ENCODE data around the gene DMRT1. TPM values are rescaled to one million over a fixed set of nuclear protein-coding genes. Genes with fewer than 3 reads are reported as not detected.

DMRT1 gene
- total RNA-seq, 1 experiment from 2014 or later: 0.47 TPM

- TF ChIP-seq YY1 (IDR thresholded peaks at IDR 0.05; ENCODE audit: extremely low read depth, insufficient replicate concordance, low read depth, low read length) (no peak), POLR2A (IDR thresholded peaks at IDR 0.05; ENCODE audit: borderline replicate concordance, extremely low read depth, insufficient read depth, insufficient read length) (no peak), SIN3A (IDR thresholded peaks at IDR 0.05; ENCODE audit: low read depth) (no peak), ATF3 (IDR thresholded peaks at IDR 0.05) (no peak)
Observed at GRCh38 chr9:883011-883410, 41.5 kb downstream of the DMRT1 start (continued).

GRCh38 chr9:886886-887285, 45.4 kb downstream of the DMRT1 start:
- no peak for TF ChIP-seq FOSL1 (IDR thresholded peaks at IDR 0.05; ENCODE audit: low read depth)
- TF ChIP-seq ZFX (IDR thresholded peaks at IDR 0.05): no peak
- no peak for TF ChIP-seq SIN3A (IDR thresholded peaks at IDR 0.05; ENCODE audit: low read depth)
- TF ChIP-seq ATF3 (IDR thresholded peaks at IDR 0.05): no peak
- no peak for TF ChIP-seq CTCF (IDR thresholded peaks at IDR 0.05 in 2 of 3, conservative IDR thresholded peaks at IDR 0.05 in 1 of 3; ENCODE audit: borderline replicate concordance in 1 of 3, insufficient read depth in 1 of 3, low read depth in 2 of 3, low read length in 2 of 3)
- no peak for TF ChIP-seq POLR2AphosphoS5 (IDR thresholded peaks at IDR 0.05; ENCODE audit: low read depth, low read length)
- no peak for TF ChIP-seq POLR2A (IDR thresholded peaks at IDR 0.05; ENCODE audit: borderline replicate concordance, extremely low read depth, insufficient read depth, insufficient read length)
- TF ChIP-seq SP1 (IDR thresholded peaks at IDR 0.05; ENCODE audit: low read depth): no peak
- no peak for TF ChIP-seq REST (IDR thresholded peaks at IDR 0.05; ENCODE audit: low read depth)
- TF ChIP-seq CBX3 (IDR thresholded peaks at IDR 0.05; ENCODE audit: low read depth): no peak
- no peaks in the 10 kb centered on the region for H3K9me2 ChIP-seq (ENCODE audit: insufficient read depth)
- no peak for ATAC-seq
- H3K9ac ChIP-seq (ENCODE audit: low read length): no peak overlapping the region
- H3K4me2 ChIP-seq (ENCODE audit: low read length): no peak overlapping the region
- intact Hi-C loops (cut with micrococcal nuclease): no loop called here
- H3K4me1 ChIP-seq (ENCODE audit: control insufficient read depth in 1 of 2, insufficient read depth in 2 of 2, low read length in 2 of 2): no peaks in the 10 kb centered on the region
- ChIA-PET CTCF (no interaction called here), RAD21 (ENCODE audit: low non-redundant PET in 1 of 2, low total read pairs in 2 of 2, uncharacterized antibody in 2 of 2, unreplicated experiment in 2 of 2) (no interaction called here), POLR2A (no interaction called here)
- no peaks in the 10 kb centered on the region for H3K36me3 ChIP-seq (ENCODE audit: control insufficient read depth in 1 of 2, insufficient read depth in 2 of 2, low read length in 2 of 2)
- H3K27ac ChIP-seq (ENCODE audit: low read depth, low read length): no peak overlapping the region
- H3K79me2 ChIP-seq (ENCODE audit: insufficient read depth, low read length): no peaks in the 10 kb centered on the region
- DNase-seq (ENCODE audit: low read depth, low spot score): no peak
- BruUV-seq (replicated peaks): no TSS peak
- H3K4me3 ChIP-seq (replicated peaks in 1 of 2; ENCODE audit: low read depth in 1 of 2, low read length in 2 of 2): no peak overlapping the region
- H3K27me3 ChIP-seq (ENCODE audit: insufficient read depth, low read length): no peaks in the 10 kb centered on the region
- no peak overlapping the region for H2AFZ ChIP-seq (ENCODE audit: low read depth, low read length, poor library complexity, severe bottlenecking)
- H3K9me3 ChIP-seq (ENCODE audit: control insufficient read depth in 1 of 2, insufficient read depth in 1 of 2, low read depth in 1 of 2, low read length in 2 of 2): no peaks in the 10 kb centered on the region
- no peaks in the 10 kb centered on the region for H4K20me1 ChIP-seq (ENCODE audit: insufficient read depth)
